CMK (cell line): ENCODE results near the gene CEBPE.

ENCODE experiments used
- DNase-seq: peaks from one replicate; pipeline ENCODE4 v3.0.0-alpha.2; 2010; ENCODE audit warnings: low read depth

Gene CEBPE

DNA sequence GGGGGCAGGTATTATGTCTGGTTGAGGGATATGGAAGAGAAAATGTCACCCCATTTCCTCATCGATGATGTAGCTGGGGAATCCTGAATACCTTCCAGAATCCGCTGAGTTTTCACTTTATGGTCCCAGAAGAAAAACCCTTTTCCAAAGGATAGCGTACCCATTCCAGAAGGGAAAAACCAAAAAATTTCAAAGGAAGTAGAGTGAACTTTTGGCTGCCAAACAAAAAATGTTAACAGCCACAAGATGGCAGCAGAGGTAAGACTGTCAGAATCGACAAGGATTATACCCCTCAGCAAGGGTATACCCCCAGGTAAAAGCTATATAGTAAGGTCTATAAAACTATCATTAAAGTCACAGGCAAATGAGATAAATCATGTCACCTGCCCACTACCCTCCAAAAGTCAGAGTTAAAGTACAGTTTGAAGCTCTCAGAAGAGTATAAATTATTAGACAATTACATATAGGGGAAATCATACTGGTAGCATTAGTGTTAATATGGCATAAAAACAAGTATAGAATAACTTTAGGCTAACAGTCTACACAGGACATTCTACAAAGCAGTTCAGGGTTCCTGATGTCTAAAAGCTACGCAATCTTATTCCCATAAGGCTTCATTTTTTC is 42.2 kb downstream of the CEBPE start:
- DNase-seq: no peak

DNA sequence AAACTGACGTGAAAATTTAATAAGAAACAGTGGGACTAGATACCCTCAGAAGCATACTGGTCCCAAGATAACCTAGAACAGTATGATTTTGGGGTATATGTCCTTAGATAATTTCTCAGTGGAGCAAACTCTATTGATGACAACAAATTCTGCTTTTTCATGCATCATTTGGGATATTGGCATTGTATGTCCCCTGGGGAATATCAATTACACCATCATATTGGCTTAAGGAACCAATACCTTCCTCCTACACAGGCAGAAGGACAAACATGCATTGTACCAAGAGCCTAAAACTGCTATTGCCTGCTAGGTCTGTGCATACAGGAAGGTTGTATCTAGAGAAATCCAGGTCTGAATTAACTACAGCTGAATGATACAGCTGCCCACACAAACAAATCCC is 44.1 kb downstream of the CEBPE start:
- no peak for DNase-seq

- no peak for DNase-seq
These were observed 47.0 kb downstream of the CEBPE start for GRCh38 chr14:23071921-23072539.

DNA sequence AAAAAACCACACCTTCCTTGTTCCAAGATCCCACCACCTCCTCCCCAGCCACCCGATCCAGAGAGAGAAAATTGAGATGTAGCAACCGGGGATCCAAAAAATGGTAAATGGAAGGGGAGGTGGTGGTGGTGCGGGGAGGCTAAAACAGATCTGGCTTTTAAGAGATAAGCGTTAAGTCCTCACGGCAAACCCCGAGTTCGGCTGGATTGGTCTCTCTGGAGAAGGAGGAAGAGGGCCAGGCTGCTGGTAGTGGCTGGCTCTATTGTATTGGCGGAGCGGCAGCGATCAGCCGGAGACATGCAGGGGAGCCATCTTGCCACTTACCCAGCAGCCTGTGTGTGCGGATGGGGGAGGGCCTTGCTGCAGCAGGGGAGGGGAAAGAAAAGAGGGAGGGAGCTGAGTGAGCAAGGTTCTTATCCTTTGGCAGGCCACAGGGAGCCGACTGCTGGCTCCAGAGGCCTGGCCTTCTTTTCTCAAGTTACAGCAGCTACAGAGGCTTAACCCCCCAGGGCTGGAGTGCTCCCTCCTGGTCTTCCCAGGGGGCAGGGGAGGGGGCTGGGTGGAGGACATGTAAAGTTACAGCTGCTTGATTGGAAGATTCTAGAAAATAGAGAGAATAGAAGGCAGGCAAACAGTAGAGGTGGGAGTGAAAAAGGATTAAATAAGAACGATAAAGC is 47.7 kb downstream of the CEBPE start:
- DNase-seq: peak; percentile 59

DNA sequence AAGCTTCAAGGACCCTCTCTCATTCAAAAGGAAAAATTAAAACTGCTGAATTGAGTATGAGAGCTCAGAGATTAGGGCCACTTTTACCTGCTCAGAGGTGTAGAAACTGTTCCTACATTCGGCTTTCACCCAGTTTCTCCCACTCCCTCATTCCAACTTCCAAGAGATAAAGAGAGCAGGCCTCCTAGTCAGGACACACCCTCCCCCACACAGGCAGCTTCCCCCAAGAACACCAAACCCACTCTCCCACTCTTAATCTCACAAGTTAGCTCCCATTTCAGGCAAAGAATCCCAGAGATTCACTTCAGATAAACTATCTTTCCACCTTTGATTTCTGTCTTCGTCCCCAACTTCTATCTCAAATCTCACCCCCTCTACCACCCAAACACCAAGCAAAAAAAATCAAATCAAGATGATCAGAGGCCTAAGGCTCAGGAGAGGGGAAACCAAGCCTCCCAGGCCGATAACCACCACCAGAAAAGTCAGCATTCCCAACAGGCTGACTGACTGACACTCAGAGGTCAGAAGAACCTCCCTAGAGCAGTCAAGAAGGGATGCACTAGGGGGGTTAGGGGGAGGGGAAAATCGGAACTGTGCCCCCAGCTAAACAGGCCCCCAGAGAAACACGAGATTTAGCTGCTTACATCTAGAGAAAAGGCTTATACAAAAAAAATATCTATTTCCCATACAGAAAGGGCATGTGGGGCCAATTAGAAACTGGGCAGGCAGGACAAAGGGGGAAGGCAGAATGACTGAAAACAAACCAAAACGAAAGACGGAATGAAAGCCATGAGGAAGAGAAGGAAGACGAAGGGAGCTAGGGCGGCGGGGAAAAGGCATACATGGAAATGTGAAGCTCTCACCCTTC is 48.6 kb downstream of the CEBPE start:
- DNase-seq: no peak

- DNase-seq: no peak
These were observed 49.6 kb downstream of the CEBPE start for GRCh38 chr14:23069413-23069806.

DNA sequence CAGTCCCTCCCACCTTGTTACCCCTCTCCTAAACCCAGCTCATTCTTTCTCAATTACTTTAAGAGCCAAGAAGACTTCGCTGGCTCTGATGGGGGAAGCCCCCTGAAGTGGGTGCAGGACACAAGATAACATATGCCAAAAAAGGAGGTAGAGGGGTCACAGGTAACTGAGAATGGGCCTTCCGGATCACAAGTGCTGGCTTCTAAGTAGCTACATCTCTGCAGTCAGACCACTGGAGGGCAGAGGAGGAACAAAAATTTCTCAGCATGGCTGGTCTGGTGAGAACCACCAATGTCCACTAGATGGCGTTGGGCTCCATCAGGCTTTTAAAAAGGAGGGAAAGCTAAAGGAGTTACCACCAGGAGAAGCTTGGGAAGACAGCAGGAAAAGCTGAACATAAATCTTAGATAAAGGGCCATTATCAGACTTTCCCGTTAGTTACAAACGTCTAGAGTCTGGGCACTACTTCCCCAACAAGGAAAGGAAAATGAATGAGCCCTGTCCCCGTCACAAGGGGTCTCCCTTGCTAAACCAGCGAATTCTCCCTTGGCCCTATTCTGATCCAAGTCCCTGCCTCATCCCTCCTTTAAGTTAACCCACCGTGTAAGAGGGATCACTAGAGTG is 50.2 kb downstream of the CEBPE start:
- peak; percentile 51 for DNase-seq

- DNase-seq: no peak
These were observed 50.9 kb downstream of the CEBPE start for GRCh38 chr14:23067847-23068788.
